Cardiac muscle cell (in vitro differentiated cells and primary cell): Measurements from ENCODE around the gene SUSD4. TPM values are rescaled to one million over a fixed set of nuclear protein-coding genes. Genes with fewer than 3 reads are reported as not detected.
"Not testable (repeated sequence)": the region's sequence is repeated elsewhere in the genome, so short reads cannot be mapped to it uniquely, and the experiment has no call there.

Experiments used
- DNase-seq, 2 donors: peaks; one replicate each; pipeline versions ENCODE4 v3.0.0 to v3.0.0-alpha.2; 2010 to 2017; ENCODE audit warnings: low read depth in 1 of 2, low spot score in 1 of 2
- H3K27ac ChIP-seq: fragments of 200-600 bp; sonication (generic); 2 replicates; pipeline ENCODE4 v1.5.1; 2016
- H3K27me3 ChIP-seq: fragments of 200-600 bp; sonication (generic); 2 replicates; pipeline ENCODE4 v1.6.0; 2016; ENCODE audit warnings: control low read depth
- H3K36me3 ChIP-seq: fragments of 200-600 bp; sonication (generic); 2 replicates; pipeline ENCODE4 v1.5.1; 2016; ENCODE audit warnings: control low read depth
- H3K4me1 ChIP-seq: fragments of 200-600 bp; sonication (generic); 2 replicates; pipeline ENCODE4 v1.8.1; 2017; ENCODE audit warnings: low read depth, mild to moderate bottlenecking, mixed run types
- H3K4me3 ChIP-seq: fragments of 200-600 bp; sonication (generic); 2 replicates; pipeline ENCODE4 v1.5.1; 2016; ENCODE audit warnings: mild to moderate bottlenecking
- H3K9me3 ChIP-seq: fragments of 200-600 bp; sonication (generic); 2 replicates; pipeline ENCODE4 v1.5.1; 2017; ENCODE audit warnings: low read depth, mild to moderate bottlenecking, control low read depth
- polyA plus RNA-seq: library from polyadenylated mRNA; unstranded; fragments of >200 nt; fragmentation: Nextera tagmentation; extraction: Ambion mirVana; gene quantifications from 2 replicates; pipeline ENCODE4 v1.2.1, GENCODE V29; 2016
- total RNA-seq: library from RNA; depleted of rRNA; stranded (reverse); fragments of >200 nt; gene quantifications from 2 replicates; pipeline ENCODE4 v1.2.3, GENCODE V29; 2016
- TF ChIP-seq, protein P1 (sequence below): IDR thresholded peaks from 2 replicates; pipeline ENCODE4 v1.5.1; 2012; ENCODE audit warnings: low read depth, mild to moderate bottlenecking, low read length

SUSD4 gene
- total and polyA plus RNA-seq, 2 experiments from 2014 or later, result 20.9 to 31.6 TPM

DNA sequence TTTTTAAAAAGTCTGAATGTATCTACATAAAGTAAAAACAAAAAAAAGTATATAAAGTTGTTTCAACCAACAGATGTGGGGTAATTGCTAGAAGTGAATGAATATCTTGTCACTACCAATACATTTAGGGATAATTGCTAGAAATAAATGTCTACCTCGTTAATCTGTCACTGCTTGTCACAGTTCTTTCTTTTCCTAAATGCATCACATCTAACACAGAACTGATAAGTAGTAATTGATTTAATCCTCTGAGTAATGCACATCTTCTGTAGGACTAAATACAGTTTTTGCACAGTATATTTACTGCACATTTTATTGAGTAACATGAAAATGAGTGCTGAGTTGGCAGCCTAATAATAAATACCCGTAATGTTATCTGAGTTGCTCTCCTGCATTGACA is 72.2 kb downstream of the SUSD4 start:
- Histone ChIP-seq H3K4me1 (no peaks in the 10 kb centered on the region), H3K27me3 (peaks cover 6% of the 10 kb centered on the region), H3K4me3 (no peak overlapping the region), H3K36me3 (no peaks in the 10 kb centered on the region), H3K9me3 (no peaks in the 10 kb centered on the region), H3K27ac (no peak overlapping the region)
- TF ChIP-seq, protein P1, sequence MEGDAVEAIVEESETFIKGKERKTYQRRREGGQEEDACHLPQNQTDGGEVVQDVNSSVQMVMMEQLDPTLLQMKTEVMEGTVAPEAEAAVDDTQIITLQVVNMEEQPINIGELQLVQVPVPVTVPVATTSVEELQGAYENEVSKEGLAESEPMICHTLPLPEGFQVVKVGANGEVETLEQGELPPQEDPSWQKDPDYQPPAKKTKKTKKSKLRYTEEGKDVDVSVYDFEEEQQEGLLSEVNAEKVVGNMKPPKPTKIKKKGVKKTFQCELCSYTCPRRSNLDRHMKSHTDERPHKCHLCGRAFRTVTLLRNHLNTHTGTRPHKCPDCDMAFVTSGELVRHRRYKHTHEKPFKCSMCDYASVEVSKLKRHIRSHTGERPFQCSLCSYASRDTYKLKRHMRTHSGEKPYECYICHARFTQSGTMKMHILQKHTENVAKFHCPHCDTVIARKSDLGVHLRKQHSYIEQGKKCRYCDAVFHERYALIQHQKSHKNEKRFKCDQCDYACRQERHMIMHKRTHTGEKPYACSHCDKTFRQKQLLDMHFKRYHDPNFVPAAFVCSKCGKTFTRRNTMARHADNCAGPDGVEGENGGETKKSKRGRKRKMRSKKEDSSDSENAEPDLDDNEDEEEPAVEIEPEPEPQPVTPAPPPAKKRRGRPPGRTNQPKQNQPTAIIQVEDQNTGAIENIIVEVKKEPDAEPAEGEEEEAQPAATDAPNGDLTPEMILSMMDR, result no peak
- no peak for DNase-seq

DNA sequence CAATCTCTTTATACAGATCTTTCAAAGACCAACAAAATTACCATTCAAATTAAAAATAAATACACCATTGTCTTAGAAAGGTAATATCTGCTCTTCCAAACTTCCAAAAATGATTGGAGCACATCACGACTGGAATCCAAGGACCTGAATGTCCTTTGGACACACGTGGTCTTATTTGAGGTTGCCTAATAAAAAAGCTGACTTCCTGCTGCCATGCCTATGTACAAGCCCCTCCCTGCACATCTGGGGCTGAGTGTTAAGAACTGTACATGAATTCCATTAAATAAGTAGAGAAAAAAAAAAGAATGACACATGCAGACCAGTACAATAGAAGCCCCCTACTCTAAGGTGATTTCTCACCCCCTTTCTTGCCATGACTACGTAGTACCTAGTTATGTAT is 73.6 kb downstream of the SUSD4 start:
- no peaks in the 10 kb centered on the region for H3K4me1 ChIP-seq
- H3K4me3 ChIP-seq, result no peak overlapping the region
- H3K36me3 ChIP-seq, result no peaks in the 10 kb centered on the region
- no peak overlapping the region for H3K27ac ChIP-seq
- peaks cover 6% of the 10 kb centered on the region for H3K27me3 ChIP-seq
- no peak for DNase-seq
- TF ChIP-seq, protein P1, result no peak
- H3K9me3 ChIP-seq, result no peaks in the 10 kb centered on the region

DNA sequence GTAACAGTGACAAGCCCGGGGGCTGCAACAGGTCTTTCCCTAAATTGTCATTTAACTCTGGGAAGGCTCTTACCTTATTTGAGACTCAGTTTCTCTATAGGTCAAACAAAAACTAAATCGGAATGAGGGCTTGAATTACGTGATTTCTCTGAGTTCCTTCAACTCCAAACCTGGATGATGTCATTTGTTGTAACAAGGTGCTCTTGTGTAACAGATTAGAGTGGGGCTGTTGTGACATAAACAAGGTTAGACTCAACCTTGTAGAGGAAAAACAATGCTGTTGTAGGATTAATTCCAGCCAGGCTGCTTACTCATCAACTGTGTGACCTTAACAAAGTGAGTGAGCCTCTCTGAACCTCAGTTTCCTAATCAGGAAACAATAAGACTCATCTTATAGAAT is 74.4 kb downstream of the SUSD4 start:
- Histone ChIP-seq H3K4me1 (no peaks in the 10 kb centered on the region), H3K27ac (no peak overlapping the region), H3K27me3 (peaks cover 6% of the 10 kb centered on the region), H3K4me3 (no peak overlapping the region), H3K36me3 (no peaks in the 10 kb centered on the region), H3K9me3 (no peaks in the 10 kb centered on the region)
- DNase-seq, result no peak
- TF ChIP-seq, protein P1, result no peak

DNA sequence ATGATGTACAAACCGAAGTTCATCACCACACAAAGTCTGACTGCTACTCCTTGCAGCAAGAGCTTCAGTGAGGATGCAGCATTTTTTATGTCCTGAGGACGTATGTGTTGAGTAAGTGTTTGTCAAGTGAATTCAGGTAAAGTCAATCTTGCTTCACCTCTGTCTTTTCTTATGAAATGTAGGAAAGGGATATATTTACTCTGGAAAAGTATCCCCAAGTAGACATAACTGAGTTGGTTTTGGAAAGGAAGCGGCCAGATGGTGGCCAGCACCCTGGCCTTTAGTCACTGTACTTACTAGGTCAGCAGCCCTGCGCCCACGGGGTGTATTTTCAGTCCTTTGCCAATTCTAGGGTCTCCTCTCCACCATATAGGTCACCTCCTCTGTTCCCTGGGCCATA is 75.2 kb downstream of the SUSD4 start:
- H3K9me3 ChIP-seq, result no peaks in the 10 kb centered on the region
- no peak for DNase-seq

DNA sequence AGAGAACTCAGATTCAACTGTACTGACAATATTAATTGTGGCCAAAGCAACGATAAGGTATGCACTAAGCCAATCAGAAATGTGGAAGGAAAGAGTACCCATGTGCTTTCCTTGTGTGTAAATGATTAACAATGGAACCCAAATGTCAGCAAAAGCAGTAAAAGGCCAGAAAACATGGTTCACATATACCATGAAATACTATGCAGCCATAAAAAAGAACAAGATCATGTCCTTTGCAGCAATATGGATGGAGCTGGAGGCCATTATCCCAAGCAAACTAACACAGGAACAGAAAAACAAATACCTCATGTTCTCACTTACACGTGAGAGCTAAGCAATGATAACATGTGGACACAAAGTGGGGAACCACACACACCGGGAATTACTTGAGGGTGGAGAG is 78.5 kb downstream of the SUSD4 start:
- Histone ChIP-seq H3K36me3 (no peaks in the 10 kb centered on the region), H3K4me1 (no peaks in the 10 kb centered on the region), H3K27me3 (no peaks in the 10 kb centered on the region), H3K27ac (no peak overlapping the region), H3K9me3 (no peaks in the 10 kb centered on the region), H3K4me3 (no peak overlapping the region)
- no peak for DNase-seq
- TF ChIP-seq, protein P1, result no peak

More for the DNA sequence above, 75.2 kb downstream of the SUSD4 start:
- no peaks in the 10 kb centered on the region for H3K36me3 ChIP-seq
- H3K4me1 ChIP-seq, result no peaks in the 10 kb centered on the region
- H3K27me3 ChIP-seq, result peaks cover 6% of the 10 kb centered on the region
- H3K4me3 ChIP-seq, result no peak overlapping the region
- TF ChIP-seq, protein P1, result no peak
- H3K27ac ChIP-seq, result no peak overlapping the region

DNA sequence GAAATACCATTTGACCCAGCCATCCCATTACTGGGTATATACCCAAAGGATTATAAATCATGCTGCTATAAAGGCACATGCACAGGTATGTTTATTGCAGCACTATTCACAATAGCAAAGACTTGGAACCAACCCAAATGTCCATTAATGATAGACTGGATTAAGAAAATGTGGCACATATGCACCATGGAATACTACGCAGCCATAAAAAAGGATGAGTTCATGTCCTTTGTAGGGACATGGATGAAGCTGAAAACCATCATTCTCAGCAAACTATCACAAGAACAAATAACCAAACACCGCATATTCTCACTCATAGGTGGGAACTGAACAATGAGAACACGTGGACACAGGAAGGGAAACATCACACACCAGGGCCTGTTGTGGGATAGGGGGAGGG is 80.3 kb downstream of the SUSD4 start:
- not testable (repeated sequence) for H3K27ac ChIP-seq

DNA sequence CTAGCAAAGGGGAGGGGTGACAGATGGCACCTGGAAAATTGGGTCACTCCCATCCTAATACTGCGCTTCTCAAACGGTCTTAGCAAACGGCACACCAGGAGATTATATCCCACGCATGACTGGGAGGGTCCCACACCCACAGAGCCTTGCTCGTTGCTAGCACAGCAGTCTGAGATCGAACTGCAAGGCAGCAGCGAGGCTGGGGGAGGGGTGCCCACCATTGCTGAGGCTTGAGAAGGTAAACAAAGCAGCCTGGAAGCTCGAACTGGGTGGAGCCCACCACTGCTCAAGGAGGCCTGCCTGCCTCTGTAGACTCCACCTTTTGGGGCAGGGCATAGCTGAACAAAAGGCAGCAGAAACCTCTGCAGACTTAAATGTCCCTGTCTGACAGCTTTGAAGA is 85.7 kb downstream of the SUSD4 start:
- H3K27ac ChIP-seq, H3K36me3 ChIP-seq, H3K4me3 ChIP-seq, DNase-seq, H3K9me3 ChIP-seq, H3K27me3 ChIP-seq, H3K4me1 ChIP-seq: not testable (repeated sequence)

More for the DNA sequence above, 80.3 kb downstream of the SUSD4 start:
- not testable (repeated sequence) for H3K4me3 ChIP-seq, H3K4me1 ChIP-seq, H3K36me3 ChIP-seq, DNase-seq, H3K9me3 ChIP-seq, H3K27me3 ChIP-seq
